ENCODE results near the gene TEC. TPM values are rescaled to one million over a fixed set of nuclear protein-coding genes. Genes with fewer than 3 reads are reported as not detected.

Gene TEC
- total and polyA plus RNA-seq, 9 of the 15 experiments (the other 6 are each of a cell fraction or from before 2014, with no cell fraction given) = 5.3 to 14.7 (median 8.8) TPM

DNA sequence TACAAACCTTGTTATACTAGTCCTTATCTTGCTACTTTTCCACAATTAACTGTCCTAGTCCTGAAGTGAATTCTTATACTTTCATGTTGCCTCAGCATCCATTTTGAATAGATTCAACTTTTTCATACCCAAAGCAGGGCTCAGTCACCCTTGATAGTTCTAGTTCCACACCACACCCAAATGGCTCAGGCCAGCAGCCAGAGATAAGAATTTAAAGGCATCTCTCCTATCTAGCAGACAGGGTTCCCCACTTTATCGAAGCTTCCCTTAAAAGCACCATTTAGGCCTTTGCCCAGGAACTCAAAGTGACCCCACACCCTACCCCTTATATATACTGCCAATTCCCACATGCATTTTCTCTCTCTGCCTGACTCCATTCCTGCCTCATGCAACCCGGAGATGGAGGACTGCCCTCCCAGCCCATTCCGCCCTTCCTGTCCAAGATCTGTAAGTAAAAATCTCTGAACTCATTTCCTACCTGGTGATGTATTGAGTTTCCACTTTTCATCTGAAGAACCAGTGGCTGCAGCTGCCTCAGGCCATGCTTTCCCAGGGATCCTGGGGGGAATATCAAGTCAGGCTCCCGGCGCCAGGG lies 71.9 kb downstream of the TEC start:
- no TSS peak for BruUV-seq (replicated peaks)
- no peaks in the 10 kb centered on the region for H3K9me3 ChIP-seq (replicated peaks; ENCODE audit: control insufficient read depth, insufficient read depth, low read depth, low read length)
- H3K9me1 ChIP-seq (ENCODE audit: control insufficient read depth, insufficient read depth, low read length) = no peaks in the 10 kb centered on the region
- peak overlapping the region; percentile 67 for H3K27ac ChIP-seq (ENCODE audit: extremely low read depth, low read depth, low read length)
- no peak overlapping the region for H3K4me3 ChIP-seq
- H2AFZ ChIP-seq (ENCODE audit: low read depth, low read length) = peak overlapping the region; percentile 87
- FAIRE-seq (peak; percentile 78), ATAC-seq (peak; percentile 84), DNase-seq (ENCODE audit: extremely low read depth in 1 of 4, low spot score in 3 of 4) (peak; percentile 35 to 76 (median 46))
- no peaks in the 10 kb centered on the region for H4K20me1 ChIP-seq (replicated peaks; ENCODE audit: control insufficient read depth, insufficient read depth, low read length)
- intact Hi-C loops (cut with micrococcal nuclease) (no loop called here), in situ Hi-C loops (cut with MboI) (no loop called here)
- 15% methylated on average over 5 of the region's 5 CpGs for WGBS (ENCODE audit: insufficient coverage, low coverage, missing lambda C conversion rate)
- no peaks in the 10 kb centered on the region for H3K27me3 ChIP-seq (ENCODE audit: control insufficient read depth in 2 of 2, insufficient read depth in 2 of 2, low read length in 2 of 2)
- peaks cover 38 to 64% of the 10 kb centered on the region in 2 experiments for H3K4me1 ChIP-seq (replicated peaks in 1 of 2; ENCODE audit: control insufficient read depth in 2 of 2, insufficient read depth in 2 of 2, low read length in 2 of 2)
- peaks cover 43% of the 10 kb centered on the region for H3K79me2 ChIP-seq (ENCODE audit: control insufficient read depth, insufficient read depth, low read length)
- H3K36me3 ChIP-seq (ENCODE audit: control insufficient read depth, insufficient read depth, low read length) = no peaks in the 10 kb centered on the region; the same call in 1 of the 3 replicates
- peak overlapping the region; percentile 40 to 66; a peak in 3 of 4 replicates for H3K9ac ChIP-seq (ENCODE audit: insufficient read depth in 1 of 2, low read depth in 2 of 2, low read length in 2 of 2)
- peak overlapping the region; percentile 78 for H3K4me2 ChIP-seq (ENCODE audit: insufficient read depth, low read length)
- CTCF ChIA-PET (ENCODE audit: low intra/inter-chr PET ratio) = no interaction called here
- POLR2A ChIA-PET = interaction anchor here (0.9 to 1.5 kb wide), 2 partner anchors 8 to 15 kb away, joined by 3 read pairs; no protein-coding TSS in a partner anchor
- TF ChIP-seq RBM22 (IDR thresholded peaks at IDR 0.05; ENCODE audit: low read depth, low read length, poor library complexity, severe bottlenecking) (no peak), CBX8 (IDR thresholded peaks at IDR 0.05; ENCODE audit: borderline replicate concordance, extremely low read depth, low read depth, low read length, poor library complexity, severe bottlenecking) (no peak), BDP1 (IDR thresholded peaks at IDR 0.05; ENCODE audit: insufficient read depth, insufficient read length) (no peak), ZNF766 (CRISPR knock-in tag; conservative IDR thresholded peaks at IDR 0.05) (0 out of 2 replicates have a peak, but pooled peaks have one; percentile 57), TEAD4 (IDR thresholded peaks at IDR 0.05; ENCODE audit: low read length) (peak; percentile 65), TEAD4 (CRISPR knock-in tag; IDR thresholded peaks at IDR 0.05; ENCODE audit: borderline replicate concordance) (no peak), ILF3 (IDR thresholded peaks at IDR 0.05; ENCODE audit: borderline replicate concordance) (no peak), NFRKB (IDR thresholded peaks at IDR 0.05; ENCODE audit: low read depth) (0 out of 2 replicates have a peak, but pooled peaks have one; percentile 39), SMARCA4 (IDR thresholded peaks at IDR 0.05) (peak; percentile 53), NFE2 (IDR thresholded peaks at IDR 0.05; ENCODE audit: low read depth) (0 out of 2 replicates have a peak, but pooled peaks have one; percentile 2), HDAC3 (IDR thresholded peaks at IDR 0.05; ENCODE audit: borderline replicate concordance, partially characterized antibody) (no peak), FUS (optimal IDR thresholded peaks at IDR 0.05; ENCODE audit: low read depth, low read length) (no peak), ATF7 (IDR thresholded peaks at IDR 0.05) (peak; percentile 19; the same call in 1 of the 2 replicates), FOXK2 (conservative IDR thresholded peaks at IDR 0.05 in 1 of 2, IDR thresholded peaks at IDR 0.05 in 1 of 2; ENCODE audit: low read depth in 2 of 2) (no peak), MAZ (CRISPR knock-in tag; conservative IDR thresholded peaks at IDR 0.05 in 1 of 2, IDR thresholded peaks at IDR 0.05 in 1 of 2) (0 out of 4 replicates have a peak, but pooled peaks of 1 of the 2 experiments have one; percentile 14), ARID1B (IDR thresholded peaks at IDR 0.05) (peak; percentile 68), BRD9 (IDR thresholded peaks at IDR 0.05; ENCODE audit: low read depth, partially characterized antibody) (no peak), ETV6 (IDR thresholded peaks at IDR 0.05; ENCODE audit: borderline replicate concordance in 1 of 2, low read depth in 2 of 2, low read length in 1 of 2) (0 out of 4 replicates have a peak, but pooled peaks of 1 of the 2 experiments have one; percentile 10), ETV6 (CRISPR knock-in tag; IDR thresholded peaks at IDR 0.05; ENCODE audit: borderline replicate concordance) (no peak), TCFL5 (CRISPR knock-in tag; conservative IDR thresholded peaks at IDR 0.05) (no peak), EP400 (IDR thresholded peaks at IDR 0.05) (0 out of 2 replicates have a peak, but pooled peaks have one; percentile 31), RBM25 (IDR thresholded peaks at IDR 0.05; ENCODE audit: low read depth, low read length, severe bottlenecking) (no peak)
- TF ChIP-seq, protein P1, sequence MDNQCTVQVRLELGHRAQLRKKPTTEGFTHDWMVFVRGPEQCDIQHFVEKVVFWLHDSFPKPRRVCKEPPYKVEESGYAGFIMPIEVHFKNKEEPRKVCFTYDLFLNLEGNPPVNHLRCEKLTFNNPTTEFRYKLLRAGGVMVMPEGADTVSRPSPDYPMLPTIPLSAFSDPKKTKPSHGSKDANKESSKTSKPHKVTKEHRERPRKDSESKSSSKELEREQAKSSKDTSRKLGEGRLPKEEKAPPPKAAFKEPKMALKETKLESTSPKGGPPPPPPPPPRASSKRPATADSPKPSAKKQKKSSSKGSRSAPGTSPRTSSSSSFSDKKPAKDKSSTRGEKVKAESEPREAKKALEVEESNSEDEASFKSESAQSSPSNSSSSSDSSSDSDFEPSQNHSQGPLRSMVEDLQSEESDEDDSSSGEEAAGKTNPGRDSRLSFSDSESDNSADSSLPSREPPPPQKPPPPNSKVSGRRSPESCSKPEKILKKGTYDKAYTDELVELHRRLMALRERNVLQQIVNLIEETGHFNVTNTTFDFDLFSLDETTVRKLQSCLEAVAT (IDR thresholded peaks at IDR 0.05) = no peak

All from K562 (cell line).